Brain microvascular endothelial cell (primary cell): ENCODE measurements around the gene ZNF135.

ENCODE experiments used
- DNase-seq: peaks from one replicate; pipeline ENCODE4 v3.0.0-alpha.2; 2020
- H3K27ac ChIP-seq: fragments of 250-450 bp; sonication (Bioruptor Pico); 2 replicates; pipeline ENCODE4 v1.5.1; 2020; ENCODE audit warnings: mild to moderate bottlenecking, moderate library complexity
- H3K27me3 ChIP-seq: fragments of 250-450 bp; sonication (Bioruptor Pico); replicated peaks from 2 replicates; pipeline ENCODE4 v1.5.1; 2020; ENCODE audit warnings: mild to moderate bottlenecking
- H3K36me3 ChIP-seq: fragments of 250-450 bp; sonication (Bioruptor Pico); replicated peaks from 2 replicates; pipeline ENCODE4 v1.5.1; 2020; ENCODE audit warnings: mild to moderate bottlenecking
- H3K4me3 ChIP-seq: 2 replicates; pipeline ENCODE4 v1.5.1; 2011; ENCODE audit warnings: low read depth, mild to moderate bottlenecking, control low read depth, low read length, moderate library complexity
- CTCF ChIP-seq: IDR thresholded peaks from 2 replicates; pipeline ENCODE4 v1.5.1; 2011; ENCODE audit warnings: low read depth, mild to moderate bottlenecking, moderate library complexity, low read length, control low read depth, inconsistent platforms; ENCODE audit errors: missing control alignments
- in situ Hi-C: cut with HindIII; loops from 2 replicates; pipeline ENCODE4 v1.10.0; 2017; ENCODE audit warnings: low sequenced_read_pairs, low pct_ligation_motif_present

ZNF135 gene

GRCh38 chr19:58021541-58022282 is 37.4 kb upstream of the ZNF135 start:
- Histone ChIP-seq H3K36me3 (no peaks in the 10 kb centered on the region), H3K27me3 (no peaks in the 10 kb centered on the region), H3K27ac (no peak overlapping the region), H3K4me3 (no peak overlapping the region)
- in situ Hi-C loops: no loop called here
- peak; percentile 9 for DNase-seq
- TF ChIP-seq CTCF: peak; percentile 52

GRCh38 chr19:58022283-58022660 is 36.8 kb upstream of the ZNF135 start:
- Histone ChIP-seq H3K27ac (no peak overlapping the region), H3K27me3 (no peaks in the 10 kb centered on the region), H3K36me3 (no peaks in the 10 kb centered on the region), H3K4me3 (no peak overlapping the region)
- no peak for TF ChIP-seq CTCF
- in situ Hi-C loops: no loop called here
- no peak for DNase-seq

GRCh38 chr19:58024661-58025060 is 34.4 kb upstream of the ZNF135 start:
- in situ Hi-C loops: no loop called here
- Histone ChIP-seq H3K4me3 (no peak overlapping the region), H3K27me3 (no peaks in the 10 kb centered on the region), H3K36me3 (no peaks in the 10 kb centered on the region), H3K27ac (no peak overlapping the region)
- no peak for TF ChIP-seq CTCF
- no peak for DNase-seq

GRCh38 chr19:58033741-58034476 is 25.2 kb upstream of the ZNF135 start, which contains the start of gene ZSCAN1:
ZSCAN1 (plus strand) TSS chr19:58034025; CDS start chr19:58037837, 3,812 bp downstream.
- no peak for TF ChIP-seq CTCF
- no peaks in the 10 kb centered on the region for H3K27me3 ChIP-seq
- peak; percentile 84 for DNase-seq
- H3K4me3 ChIP-seq: peak within 1 kb of the TSS; percentile 29
- H3K27ac ChIP-seq: no peak within 1 kb of the TSS
- H3K36me3 ChIP-seq: no peaks in the 10 kb centered on the region
- in situ Hi-C loops: no loop called here

- H3K36me3 ChIP-seq: no peaks in the 10 kb centered on the region
- no peaks in the 10 kb centered on the region for H3K27me3 ChIP-seq
- no peak overlapping the region for H3K27ac ChIP-seq
- H3K4me3 ChIP-seq: peak overlapping the region; percentile 29
- no peak for TF ChIP-seq CTCF
- DNase-seq: no peak
- in situ Hi-C loops: no loop called here
Measured at GRCh38 chr19:58034477-58034793, 24.6 kb upstream of the ZNF135 start.
